Neutrophil (primary cell): ENCODE measurements around the gene OTUD3.

Experiments used
- H3K27ac ChIP-seq: fragments of 200-600 bp; sonication (generic); 2 replicates; pipeline ENCODE4 v1.5.1; 2016; ENCODE audit warnings: mild to moderate bottlenecking, moderate library complexity
- H3K27me3 ChIP-seq: fragments of 200-600 bp; sonication (generic); 2 replicates; pipeline ENCODE4 v1.6.0; 2016; ENCODE audit warnings: mild to moderate bottlenecking
- H3K36me3 ChIP-seq: fragments of 200-600 bp; sonication (generic); 2 replicates; pipeline ENCODE4 v1.5.1; 2017
- H3K4me1 ChIP-seq, 2 experiments: fragments of 200-600 bp in 1 of 2; sonication (generic) in 1 of 2; 1 replicate in 1 of 2; 2 replicates in 1 of 2; pipeline versions ENCODE4 v1.5.1 to v1.6.1; 2013 to 2016; ENCODE audit warnings: low read depth in 1 of 2, low read length in 1 of 2, mild to moderate bottlenecking in 1 of 2, moderate library complexity in 1 of 2; ENCODE audit not compliant: control insufficient read depth in 1 of 2, insufficient read depth in 1 of 2
- H3K4me3 ChIP-seq, 2 experiments: fragments of 200-600 bp in 1 of 2; sonication (generic) in 1 of 2; 1 replicate in 1 of 2; 2 replicates in 1 of 2; pipeline ENCODE4 v1.5.1; 2013 to 2016; ENCODE audit warnings: low read depth in 1 of 2, low read length in 1 of 2, mild to moderate bottlenecking in 1 of 2, moderate library complexity in 1 of 2
- H3K9me3 ChIP-seq: fragments of 200-600 bp; sonication (generic); 2 replicates; pipeline ENCODE4 v1.5.1; 2016
- TF ChIP-seq, protein P1 (sequence below): fragments of 200-600 bp; sonication (generic); IDR thresholded peaks from 2 replicates; pipeline ENCODE4 v1.5.1; 2016; ENCODE audit warnings: antibody characterized with exemption

OTUD3 gene, protein sequence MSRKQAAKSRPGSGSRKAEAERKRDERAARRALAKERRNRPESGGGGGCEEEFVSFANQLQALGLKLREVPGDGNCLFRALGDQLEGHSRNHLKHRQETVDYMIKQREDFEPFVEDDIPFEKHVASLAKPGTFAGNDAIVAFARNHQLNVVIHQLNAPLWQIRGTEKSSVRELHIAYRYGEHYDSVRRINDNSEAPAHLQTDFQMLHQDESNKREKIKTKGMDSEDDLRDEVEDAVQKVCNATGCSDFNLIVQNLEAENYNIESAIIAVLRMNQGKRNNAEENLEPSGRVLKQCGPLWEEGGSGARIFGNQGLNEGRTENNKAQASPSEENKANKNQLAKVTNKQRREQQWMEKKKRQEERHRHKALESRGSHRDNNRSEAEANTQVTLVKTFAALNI

DNA sequence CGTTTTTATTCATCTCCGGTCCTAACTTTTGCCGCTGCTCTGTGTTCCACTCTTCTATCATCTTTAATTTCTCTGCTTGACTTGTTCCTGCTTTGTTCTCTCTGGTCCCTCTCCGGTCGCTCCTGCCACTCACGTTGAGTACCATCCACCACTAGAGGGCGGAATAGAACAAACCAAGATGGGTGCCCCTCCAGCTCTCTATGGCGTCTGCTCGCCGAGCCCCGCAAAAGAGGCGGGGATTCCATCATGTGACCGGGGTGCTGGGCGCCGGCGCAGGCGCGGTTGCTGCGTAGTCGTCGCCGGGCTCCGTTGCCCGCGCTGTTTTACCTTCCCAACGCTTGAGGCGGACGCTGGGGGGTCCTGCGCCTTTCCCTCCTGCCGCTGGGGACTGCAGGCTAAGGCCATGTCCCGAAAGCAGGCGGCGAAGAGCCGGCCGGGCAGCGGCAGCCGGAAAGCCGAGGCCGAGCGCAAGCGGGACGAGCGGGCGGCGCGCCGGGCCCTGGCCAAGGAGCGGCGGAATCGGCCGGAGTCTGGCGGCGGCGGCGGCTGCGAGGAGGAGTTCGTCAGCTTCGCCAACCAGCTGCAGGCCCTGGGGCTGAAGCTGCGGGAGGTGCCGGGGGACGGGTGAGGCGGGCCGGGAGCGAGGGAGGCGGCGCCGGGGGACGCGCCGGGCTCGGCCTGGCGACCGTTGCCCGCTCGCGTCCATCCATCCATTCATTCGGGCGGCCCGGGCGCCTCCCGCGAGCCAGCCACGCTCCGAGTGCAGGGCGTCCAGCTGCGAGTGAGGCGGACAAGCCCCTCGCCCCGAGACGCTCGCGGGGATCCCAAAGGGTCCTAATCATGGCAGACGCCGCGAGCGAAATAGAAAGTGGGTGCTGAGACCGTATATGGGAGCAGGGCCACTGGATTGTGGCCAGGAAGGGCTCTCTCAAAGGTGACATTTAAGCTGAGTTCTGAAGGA is at the start of gene OTUD3:
Gene OTUD3 (plus strand): TSS at position 285 of the 961 bp plus-strand sequence. CDS start 119 bp downstream, at position 404.
- Histone ChIP-seq H3K9me3 (no peaks in the 10 kb centered on the region), H3K4me3 (peak within 1 kb of the TSS; percentile 77 to 82), H3K36me3 (no peaks in the 10 kb centered on the region), H3K27me3 (peaks cover 27% of the 10 kb centered on the region), H3K4me1 (peaks cover 9 to 10% of the 10 kb centered on the region in 2 experiments), H3K27ac (peak within 1 kb of the TSS; percentile 79)
- TF ChIP-seq, protein P1, sequence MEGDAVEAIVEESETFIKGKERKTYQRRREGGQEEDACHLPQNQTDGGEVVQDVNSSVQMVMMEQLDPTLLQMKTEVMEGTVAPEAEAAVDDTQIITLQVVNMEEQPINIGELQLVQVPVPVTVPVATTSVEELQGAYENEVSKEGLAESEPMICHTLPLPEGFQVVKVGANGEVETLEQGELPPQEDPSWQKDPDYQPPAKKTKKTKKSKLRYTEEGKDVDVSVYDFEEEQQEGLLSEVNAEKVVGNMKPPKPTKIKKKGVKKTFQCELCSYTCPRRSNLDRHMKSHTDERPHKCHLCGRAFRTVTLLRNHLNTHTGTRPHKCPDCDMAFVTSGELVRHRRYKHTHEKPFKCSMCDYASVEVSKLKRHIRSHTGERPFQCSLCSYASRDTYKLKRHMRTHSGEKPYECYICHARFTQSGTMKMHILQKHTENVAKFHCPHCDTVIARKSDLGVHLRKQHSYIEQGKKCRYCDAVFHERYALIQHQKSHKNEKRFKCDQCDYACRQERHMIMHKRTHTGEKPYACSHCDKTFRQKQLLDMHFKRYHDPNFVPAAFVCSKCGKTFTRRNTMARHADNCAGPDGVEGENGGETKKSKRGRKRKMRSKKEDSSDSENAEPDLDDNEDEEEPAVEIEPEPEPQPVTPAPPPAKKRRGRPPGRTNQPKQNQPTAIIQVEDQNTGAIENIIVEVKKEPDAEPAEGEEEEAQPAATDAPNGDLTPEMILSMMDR: peak; percentile 87

DNA sequence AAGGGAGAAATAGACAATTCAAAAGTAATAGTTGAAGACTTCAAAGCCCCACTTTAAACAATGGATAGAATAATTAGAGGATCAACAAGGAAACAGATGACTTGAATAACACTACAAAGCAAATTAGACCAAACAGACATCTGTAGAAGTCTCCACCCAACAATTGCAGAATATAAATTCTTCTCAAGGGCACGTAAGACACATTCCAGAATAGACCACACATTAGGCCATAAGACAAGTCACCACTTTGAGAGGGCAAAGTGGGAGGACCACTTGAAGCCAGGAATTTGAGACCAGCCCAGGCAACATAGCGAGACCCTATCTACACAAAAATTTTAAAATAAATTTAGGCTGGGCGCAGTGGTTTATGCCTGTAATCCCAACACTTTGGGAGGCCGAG is 46.6 kb upstream of the OTUD3 start:
- no peaks in the 10 kb centered on the region for H3K4me1 ChIP-seq
- H3K27ac ChIP-seq: no peak overlapping the region
- H3K9me3 ChIP-seq: no peaks in the 10 kb centered on the region
- no peak overlapping the region for H3K4me3 ChIP-seq
- no peaks in the 10 kb centered on the region for H3K36me3 ChIP-seq
- TF ChIP-seq, protein P1: no peak
- H3K27me3 ChIP-seq: peaks cover 25% of the 10 kb centered on the region

DNA sequence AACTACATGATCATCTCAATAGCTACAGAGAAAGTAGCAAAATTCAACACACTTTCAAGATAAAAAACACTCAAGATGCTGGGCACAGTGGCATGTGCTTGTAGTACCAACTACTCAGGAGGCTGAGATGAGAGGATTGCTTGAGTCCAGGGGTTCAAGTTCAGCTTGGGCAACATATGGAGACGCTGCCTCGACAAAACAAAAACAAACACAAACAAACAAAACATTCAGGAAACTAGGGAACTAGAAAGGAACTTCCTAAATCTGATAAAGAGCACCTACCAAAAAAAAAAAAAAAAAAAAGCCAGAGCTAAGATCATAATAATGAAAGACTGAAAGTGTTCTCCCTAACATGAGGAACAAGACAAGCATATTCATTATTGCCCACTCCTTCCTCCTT is 44.3 kb upstream of the OTUD3 start:
- Histone ChIP-seq H3K36me3 (no peaks in the 10 kb centered on the region), H3K4me3 (no peak overlapping the region), H3K27ac (no peak overlapping the region), H3K4me1 (no peaks in the 10 kb centered on the region), H3K9me3 (no peaks in the 10 kb centered on the region), H3K27me3 (peaks cover 22% of the 10 kb centered on the region)
- TF ChIP-seq, protein P1: no peak

DNA sequence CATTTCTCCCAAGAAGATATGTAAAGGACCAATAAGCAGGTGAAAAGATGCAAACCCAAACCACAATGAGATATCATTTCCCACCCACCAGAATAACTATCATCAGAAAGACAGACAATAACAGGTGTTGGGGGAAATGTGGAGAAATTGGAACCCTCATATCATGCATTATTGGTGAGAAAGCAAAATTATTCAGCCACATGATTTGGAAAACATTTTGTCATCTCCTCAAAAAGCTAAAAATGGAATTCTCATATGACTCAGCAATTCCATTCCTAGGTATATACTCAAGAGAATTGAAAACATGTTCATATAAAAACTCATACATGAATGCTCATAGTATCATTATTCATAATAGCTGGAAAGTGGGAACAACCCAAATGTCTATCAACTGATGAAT is 42.0 kb upstream of the OTUD3 start:
- Histone ChIP-seq H3K9me3 (no peaks in the 10 kb centered on the region), H3K4me3 (no peak overlapping the region), H3K4me1 (no peaks in the 10 kb centered on the region), H3K36me3 (no peaks in the 10 kb centered on the region), H3K27ac (no peak overlapping the region), H3K27me3 (peaks cover 27% of the 10 kb centered on the region)
- TF ChIP-seq, protein P1: no peak

DNA sequence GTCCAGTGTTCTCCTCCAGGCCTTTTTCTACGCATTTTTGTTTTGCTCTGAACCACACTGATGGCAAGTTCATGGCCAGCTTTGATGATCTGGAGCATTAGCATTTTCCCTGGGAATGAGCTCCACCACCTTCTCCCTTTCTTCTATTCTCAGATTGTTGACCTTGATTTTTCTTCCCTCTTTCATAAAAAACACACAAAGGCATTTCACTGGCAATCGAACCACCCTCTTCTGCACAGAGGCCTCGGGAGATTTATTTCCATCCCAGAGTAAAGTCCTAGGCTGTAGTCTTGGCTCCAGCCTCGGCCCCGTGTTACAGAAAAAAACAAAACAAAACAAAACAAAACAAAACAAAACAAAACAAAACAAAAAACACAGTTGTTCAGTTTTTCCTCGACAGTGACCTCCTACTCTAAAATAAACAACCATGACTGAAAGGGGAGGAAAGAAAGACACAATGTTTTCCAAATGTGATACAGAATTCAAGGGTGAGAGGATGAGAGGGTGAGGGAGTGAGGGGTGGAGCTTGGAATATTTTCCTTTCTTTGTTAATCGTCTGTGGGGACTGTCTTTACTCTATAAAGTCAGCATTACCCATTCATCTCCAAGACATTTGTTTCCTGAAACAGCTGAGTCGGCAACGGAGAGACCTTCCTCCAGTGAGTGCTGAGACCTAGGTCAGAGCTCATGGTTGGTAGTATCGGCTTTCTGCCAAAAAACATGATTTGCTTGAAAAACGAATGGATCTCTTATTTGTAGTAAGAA is 37.3 kb upstream of the OTUD3 start:
- Histone ChIP-seq H3K4me3 (no peak overlapping the region), H3K27me3 (peaks cover 57% of the 10 kb centered on the region), H3K9me3 (no peaks in the 10 kb centered on the region), H3K4me1 (no peaks in the 10 kb centered on the region), H3K36me3 (no peaks in the 10 kb centered on the region), H3K27ac (no peak overlapping the region)
- TF ChIP-seq, protein P1: no peak
